NCI-H2107 treated with DMSO at 0.1 percent for 48 hours (cell line): Measurements from ENCODE around the gene NOBOX.
A peak's percentile ranks its signal among the peaks of the same experiment; 100 is the strongest.
"Not testable (repeated sequence)": the region's sequence is repeated elsewhere in the genome, so short reads cannot be mapped to it uniquely, and the experiment has no call there.

Experiments
- DNase-seq: peaks from one replicate; lab custom pipeline; 2025; ENCODE audit not compliant: unreplicated experiment; lab: John Stamatoyannopoulos, UW

NOBOX gene

DNA sequence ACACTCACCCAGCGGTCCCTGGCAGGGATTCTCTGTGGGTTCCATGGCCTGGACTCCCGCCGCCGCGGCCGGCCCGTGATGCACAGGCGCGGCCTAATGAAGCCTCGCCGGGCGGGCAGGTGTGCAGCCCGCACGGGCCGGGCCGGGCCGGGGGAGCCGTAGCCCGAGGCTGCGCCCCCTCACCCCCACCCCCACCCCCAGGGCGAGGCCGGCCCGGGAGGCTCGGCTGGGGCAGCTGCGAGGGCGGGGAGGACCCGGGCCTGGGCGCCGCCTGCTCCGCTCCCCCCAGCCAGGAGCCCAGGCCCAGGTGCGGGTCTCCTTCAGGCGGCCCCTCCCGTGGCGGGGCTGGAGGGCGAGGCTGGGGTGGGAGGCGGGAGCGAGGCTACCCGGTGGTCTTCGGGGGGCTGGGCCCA lies at the start of gene NOBOX:
NOBOX (minus strand) TSS at position 45 of the 413 bp plus-strand sequence.
- no peak for DNase-seq

DNA sequence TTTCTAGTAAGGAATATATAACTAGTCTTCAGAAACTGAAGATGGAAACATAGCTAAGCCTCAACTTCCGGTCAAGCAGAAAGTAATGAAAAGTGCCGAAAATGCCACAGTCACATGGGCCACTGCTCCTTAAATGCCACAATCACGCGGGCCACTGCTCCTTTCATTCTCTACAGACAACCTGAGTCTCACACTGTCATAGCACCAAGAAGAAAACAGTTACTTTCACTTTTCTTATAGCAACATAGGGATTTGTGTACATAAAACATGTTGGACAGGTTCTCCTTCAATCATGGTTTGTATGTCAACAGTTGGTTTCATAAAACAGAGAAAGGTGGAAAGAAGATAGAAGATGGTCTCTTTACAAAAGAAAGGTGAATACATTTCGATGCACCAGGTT lies 48.6 kb upstream of the NOBOX start:
- DNase-seq: no peak

GRCh38 chr7:144445590-144445989 lies 42.1 kb upstream of the NOBOX start:
- DNase-seq: no peak

DNA sequence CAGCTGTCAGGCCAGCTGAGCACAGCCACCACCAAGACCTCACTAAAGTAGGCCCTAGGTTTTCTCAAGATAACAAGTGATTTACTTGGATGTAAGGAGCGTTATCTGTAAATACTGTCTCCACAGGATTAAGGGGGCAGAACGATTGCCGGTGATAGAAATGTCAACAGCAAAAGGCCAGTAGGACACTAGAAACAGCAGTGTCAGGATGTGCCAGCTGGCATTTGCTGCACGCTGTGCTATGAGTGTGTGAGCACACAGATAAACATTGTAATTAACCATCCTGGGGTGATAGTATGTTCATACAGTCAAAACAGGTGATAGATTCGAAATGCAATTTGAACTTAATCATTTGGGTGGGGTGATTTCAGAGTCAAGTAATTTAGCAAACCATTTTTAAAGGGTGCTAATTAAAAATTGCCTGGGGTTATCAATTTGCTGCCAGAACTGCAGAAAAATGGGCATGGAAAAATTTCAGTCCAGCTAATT lies 36.3 kb upstream of the NOBOX start:
- no peak for DNase-seq

DNA sequence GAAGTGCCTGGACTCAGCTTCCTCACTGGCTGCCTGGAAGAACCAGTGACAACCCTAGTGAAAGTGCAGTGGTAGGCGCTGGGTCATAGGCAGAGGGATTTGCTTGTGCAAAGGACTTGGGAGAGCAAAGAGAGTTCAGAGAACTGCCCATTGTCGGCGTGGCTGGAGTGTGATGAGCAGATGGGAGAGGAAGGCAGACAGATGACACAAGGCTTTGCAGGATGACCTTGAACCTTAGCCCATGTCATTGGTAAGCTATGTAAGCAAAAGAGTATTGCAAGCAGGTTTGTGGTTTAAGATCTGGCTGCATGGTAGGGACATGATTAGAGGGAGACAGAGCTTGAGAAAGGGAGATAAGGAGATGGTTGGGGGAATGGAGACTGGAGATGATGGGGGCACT lies 35.3 kb upstream of the NOBOX start:
- DNase-seq: no peak

DNA sequence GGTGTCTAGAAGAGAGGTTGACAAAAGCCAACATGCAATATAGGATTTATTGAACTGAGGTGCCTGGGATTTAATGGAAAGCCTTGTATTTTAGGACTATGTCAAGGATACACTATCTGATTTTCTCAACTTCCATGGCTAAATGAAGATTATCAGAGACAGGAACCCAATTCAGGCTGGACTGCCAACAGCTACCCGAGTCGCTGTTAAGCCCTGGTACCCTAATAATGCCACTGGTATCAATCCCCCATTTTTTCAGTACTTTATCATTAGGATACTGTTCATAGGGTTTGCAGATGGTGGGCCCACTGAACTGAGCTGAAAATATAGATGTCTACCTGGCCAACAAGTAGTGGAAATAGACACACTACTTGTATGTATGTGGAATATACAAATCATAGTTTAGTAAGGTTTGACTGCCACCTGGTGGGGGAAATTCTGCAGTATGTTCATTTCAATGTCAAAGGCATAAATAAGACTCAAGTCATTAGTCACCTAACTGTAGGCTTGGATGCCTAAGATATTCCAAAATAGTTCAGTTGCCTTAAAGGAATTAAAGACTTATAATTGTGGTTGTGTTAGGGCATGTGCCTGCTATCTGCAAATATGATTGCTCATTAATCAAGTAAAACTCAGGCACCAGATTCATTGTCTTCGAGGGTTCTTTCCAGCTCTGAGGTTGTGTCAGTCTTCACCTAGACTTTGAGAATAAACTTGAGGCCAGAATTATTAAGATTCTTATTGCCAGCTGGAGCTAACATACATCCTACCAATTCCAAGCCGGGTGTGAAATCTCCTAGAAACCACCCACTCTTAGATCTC lies 34.1 kb upstream of the NOBOX start:
- peak; percentile 7 for DNase-seq

- no peak for DNase-seq
Observed at GRCh38 chr7:144436500-144436899, 33.0 kb upstream of the NOBOX start.

DNA sequence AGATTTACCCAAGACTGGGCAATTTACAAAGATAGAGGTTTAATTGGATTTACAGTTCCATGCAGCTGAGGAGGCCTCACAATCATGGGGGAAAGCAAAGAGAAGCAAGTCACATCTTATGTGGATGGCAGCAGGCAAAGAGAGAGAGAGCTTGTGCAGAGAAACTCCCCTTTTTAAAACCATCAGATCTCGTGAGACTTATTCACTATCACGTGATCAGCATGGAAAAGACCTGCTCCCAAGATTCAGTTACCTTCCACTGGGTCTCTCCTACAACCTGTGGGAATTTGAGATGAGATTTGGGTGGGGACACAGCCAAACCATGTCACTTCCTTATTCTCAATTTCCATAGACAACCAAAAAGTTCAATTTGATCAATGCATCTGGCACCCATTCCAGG lies 24.9 kb upstream of the NOBOX start:
- DNase-seq: no peak

- not testable (repeated sequence) for DNase-seq
Observed at GRCh38 chr7:144427539-144427938, 24.0 kb upstream of the NOBOX start.

DNA sequence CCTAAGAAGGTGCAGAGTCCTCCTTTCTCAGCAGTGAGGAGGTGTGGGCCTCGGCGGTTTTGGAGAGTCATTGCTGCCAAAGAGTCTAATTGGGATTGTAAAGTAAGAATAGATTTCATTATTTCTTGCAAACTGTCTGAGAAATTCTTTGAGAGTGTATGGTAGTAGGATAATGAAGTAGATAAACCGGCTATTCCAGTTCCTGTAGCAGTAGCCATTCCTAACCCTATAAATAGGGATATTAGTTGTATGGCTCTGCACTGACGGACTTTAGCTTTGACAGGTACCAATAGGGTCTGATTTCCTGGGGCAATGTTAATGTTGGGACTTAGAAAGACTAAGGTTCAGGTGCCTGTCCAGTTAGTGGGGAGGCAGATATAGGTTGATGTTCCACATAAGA lies 15.4 kb upstream of the NOBOX start:
- not testable (repeated sequence) for DNase-seq

DNA sequence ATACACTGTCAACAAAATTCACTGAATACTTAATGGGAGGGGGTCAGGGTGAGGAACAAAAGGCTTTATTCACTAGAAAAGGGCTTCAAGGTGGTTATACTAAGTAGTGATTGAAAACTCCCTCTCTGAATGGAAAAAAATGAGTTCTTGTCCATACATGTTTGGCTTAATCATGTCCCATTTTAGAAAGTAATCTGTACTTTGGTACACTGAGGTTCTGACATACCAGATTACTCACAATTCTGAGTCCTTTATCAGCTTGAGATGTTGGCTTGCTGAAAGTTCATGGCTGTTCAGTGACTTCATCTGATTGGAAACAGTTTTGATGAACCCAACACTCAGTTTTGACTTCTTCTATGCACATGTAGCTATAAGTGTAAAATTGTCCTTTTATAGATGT lies 12.8 kb upstream of the NOBOX start:
- DNase-seq: no peak

DNA sequence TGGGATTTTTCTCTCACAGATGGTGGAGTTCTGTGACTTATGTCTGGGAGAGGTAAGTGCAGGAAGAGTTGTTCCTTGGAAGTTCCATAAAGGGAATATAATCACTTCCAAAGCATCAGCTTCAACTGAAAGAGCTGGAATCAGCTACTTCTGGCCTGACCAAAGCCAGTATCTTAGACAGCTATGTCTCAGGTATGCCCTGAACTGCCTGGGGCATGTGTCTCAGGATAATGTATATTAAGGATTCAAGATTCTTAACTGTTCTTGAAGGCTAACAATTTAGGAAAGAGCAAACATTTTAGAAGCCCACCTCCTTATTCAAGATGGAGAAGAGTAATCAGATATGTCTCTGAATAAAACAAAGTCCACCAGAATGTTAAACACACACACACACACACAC lies 12.4 kb upstream of the NOBOX start:
- DNase-seq: no peak

- no peak for DNase-seq
Observed at GRCh38 chr7:144414815-144415214, 11.3 kb upstream of the NOBOX start.

DNA sequence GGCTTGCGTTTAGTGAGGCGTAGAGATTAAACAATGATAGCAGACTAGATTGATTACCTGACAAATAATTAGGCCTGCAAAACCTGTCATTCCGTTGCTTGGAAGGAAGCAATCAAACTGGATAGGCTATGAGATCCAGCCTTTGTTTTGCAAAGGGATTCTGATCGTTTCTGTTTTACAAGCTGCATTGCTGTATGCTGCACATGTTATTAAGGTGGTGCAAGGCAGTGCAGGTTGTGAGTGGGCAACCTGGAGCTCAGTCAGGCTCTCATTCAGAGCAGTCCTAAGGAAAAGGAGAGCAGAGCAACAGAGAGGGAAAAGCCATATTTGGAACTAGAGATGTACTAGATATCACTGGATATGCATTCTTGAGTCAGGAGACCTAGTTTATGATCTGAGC lies 6.9 kb upstream of the NOBOX start:
- DNase-seq: no peak

DNA sequence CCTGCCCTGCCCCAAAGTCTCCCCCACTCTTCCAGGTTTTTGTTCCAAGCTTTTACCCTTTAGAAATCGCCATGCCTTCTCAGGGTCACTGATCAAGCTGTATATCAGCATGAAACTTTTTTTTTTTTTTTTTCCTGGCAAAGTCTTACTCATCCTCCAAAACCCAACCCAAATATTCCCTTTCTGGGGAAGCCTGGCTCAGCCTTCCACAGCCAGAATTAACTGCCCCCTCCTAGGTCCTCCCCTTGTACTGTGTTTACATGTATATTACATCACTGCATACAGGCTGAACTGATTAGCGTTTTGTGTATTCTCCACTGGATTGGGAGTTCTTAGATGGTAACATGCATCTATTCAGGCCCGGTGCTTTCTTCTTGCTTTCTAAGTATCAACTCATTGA lies 4.6 kb upstream of the NOBOX start:
- no peak for DNase-seq

- DNase-seq: no peak
Observed at GRCh38 chr7:144407266-144407931, 3.9 kb upstream of the NOBOX start.

GRCh38 chr7:144404946-144405345 lies 1.5 kb upstream of the NOBOX start:
- no peak for DNase-seq

DNA sequence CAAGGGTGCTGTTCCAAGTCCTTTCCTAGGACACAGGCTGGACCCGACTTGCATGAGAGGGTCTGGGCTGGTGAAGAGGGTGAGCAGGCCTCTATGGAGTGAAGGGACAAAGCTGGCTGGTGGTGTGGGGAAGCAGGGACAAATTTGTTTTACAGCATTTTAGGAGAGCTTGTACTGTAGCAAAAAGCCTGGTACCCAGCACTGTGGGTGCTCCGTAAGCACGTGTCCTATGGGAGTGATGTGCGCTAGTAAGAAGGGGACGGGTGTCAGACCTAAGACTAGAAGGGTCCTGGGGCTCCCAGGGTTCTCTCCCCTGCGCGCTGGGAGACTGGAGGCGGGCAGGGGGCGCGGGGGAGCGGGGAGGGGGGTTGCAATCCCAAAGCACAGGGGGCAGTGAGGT lies 391 bp downstream of the NOBOX start:
- no peak for DNase-seq

DNA sequence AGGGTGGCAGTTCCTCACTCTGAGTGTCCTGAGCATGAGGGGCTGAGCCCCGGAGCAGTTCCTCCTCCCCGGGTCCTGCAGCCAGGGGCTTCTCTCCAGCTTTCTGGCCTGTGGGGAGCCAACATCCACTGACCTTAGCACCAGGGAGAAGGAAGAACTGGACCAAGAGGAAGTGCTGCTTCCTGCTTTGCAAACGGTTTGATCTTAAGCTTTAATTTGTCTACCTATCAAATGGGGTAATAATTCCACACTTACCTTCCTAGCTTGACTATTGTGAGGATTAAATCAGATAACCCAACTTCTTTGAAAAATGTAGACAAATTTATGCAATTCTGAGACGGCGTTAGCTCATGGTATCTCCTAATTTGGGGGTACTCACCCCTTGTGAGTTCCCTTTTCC lies 2.0 kb downstream of the NOBOX start:
- DNase-seq: no peak

GRCh38 chr7:144399946-144400345 lies 3.5 kb downstream of the NOBOX start:
- DNase-seq: no peak

GRCh38 chr7:144398911-144399310 lies 4.6 kb downstream of the NOBOX start:
- no peak for DNase-seq

GRCh38 chr7:144398291-144398690 lies 5.2 kb downstream of the NOBOX start:
- DNase-seq: no peak
